ENCODE data around the gene BLTP2. TPM values are rescaled to one million over a fixed set of nuclear protein-coding genes. Genes with fewer than 3 reads are reported as not detected.

Gene BLTP2
- total and polyA plus RNA-seq, 7 donors, result 23.6 to 100 (median 71.0) TPM

- Histone ChIP-seq H3K27me3 (ENCODE audit: insufficient read depth in 3 of 3, low read length in 2 of 3) (no peaks in the 10 kb centered on the region), H3K4me1 (no peaks in the 10 kb centered on the region), H3K36me3 (ENCODE audit: insufficient read depth in 1 of 2, low read depth in 1 of 2) (peaks cover 41 to 97% of the 10 kb centered on the region in 2 donors), H3K27ac (no peak overlapping the region), H3K9me3 (no peaks in the 10 kb centered on the region), H3K4me3 (no peak overlapping the region)
- 79 to 85% (median 84%) methylated on average over 2 of the region's 2 CpGs for WGBS, 3 donors
- intact Hi-C loops (cut with DNase I), result no loop called here
- DNase-seq, result no peak
- TF ChIP-seq, protein P1, sequence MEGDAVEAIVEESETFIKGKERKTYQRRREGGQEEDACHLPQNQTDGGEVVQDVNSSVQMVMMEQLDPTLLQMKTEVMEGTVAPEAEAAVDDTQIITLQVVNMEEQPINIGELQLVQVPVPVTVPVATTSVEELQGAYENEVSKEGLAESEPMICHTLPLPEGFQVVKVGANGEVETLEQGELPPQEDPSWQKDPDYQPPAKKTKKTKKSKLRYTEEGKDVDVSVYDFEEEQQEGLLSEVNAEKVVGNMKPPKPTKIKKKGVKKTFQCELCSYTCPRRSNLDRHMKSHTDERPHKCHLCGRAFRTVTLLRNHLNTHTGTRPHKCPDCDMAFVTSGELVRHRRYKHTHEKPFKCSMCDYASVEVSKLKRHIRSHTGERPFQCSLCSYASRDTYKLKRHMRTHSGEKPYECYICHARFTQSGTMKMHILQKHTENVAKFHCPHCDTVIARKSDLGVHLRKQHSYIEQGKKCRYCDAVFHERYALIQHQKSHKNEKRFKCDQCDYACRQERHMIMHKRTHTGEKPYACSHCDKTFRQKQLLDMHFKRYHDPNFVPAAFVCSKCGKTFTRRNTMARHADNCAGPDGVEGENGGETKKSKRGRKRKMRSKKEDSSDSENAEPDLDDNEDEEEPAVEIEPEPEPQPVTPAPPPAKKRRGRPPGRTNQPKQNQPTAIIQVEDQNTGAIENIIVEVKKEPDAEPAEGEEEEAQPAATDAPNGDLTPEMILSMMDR (IDR thresholded peaks at IDR 0.05), result no peak
- ATAC-seq, result no peak
Observed at GRCh38 chr17:28620010-28620409, 24.9 kb downstream of the BLTP2 start.

DNA sequence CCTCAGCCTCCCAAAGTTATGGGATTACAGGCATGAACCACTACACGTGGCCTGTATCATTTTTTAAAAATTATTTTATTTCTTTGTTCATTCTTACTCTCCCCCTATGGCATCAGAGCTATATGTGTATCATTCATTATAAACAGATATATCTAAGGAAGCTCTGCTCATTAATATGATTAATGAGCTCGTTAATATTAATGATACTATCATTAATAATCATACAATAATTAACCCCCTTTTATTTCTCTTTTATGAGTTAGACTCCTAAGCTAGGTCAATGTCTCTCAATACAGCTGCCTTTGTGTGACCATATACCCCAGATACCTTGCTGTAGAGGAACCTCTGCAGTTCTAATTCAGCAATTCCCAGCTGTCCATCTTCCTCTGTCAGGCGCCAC is 26.5 kb downstream of the BLTP2 start:
- Histone ChIP-seq H3K27ac (no peak overlapping the region), H3K27me3 (ENCODE audit: insufficient read depth in 3 of 3, low read length in 2 of 3) (no peaks in the 10 kb centered on the region), H3K9me3 (no peaks in the 10 kb centered on the region), H3K36me3 (ENCODE audit: insufficient read depth in 1 of 2, low read depth in 1 of 2) (peaks cover 35 to 100% of the 10 kb centered on the region in 2 donors), H3K4me3 (no peak overlapping the region), H3K4me1 (no peaks in the 10 kb centered on the region)
- TF ChIP-seq, protein P1 (IDR thresholded peaks at IDR 0.05), result no peak
- ATAC-seq (no peak), DNase-seq (no peak)
- intact Hi-C loops (cut with DNase I), result no loop called here
- 95 to 96% (median 95%) methylated on average over 3 of the region's 3 CpGs for WGBS, 3 donors

DNA sequence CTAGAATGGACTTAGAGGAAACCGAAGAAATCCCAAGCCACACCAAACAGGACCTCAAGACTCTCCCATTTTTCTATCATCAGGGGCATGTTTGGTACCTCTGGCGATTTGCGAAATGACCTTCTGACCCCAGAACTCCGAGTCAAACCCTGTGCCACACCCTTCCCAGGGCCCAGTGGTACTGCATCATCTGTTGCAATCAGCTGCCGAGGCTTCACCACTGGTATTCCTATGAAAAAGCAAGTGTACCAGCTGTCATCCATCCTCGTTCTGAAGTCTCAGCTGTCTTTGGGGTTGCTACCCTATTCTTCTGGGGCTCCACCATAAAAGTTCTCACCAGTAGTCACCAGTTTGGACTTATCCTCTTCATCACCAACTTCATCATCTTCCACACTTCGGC is 28.7 kb downstream of the BLTP2 start:
- 78 to 83% (median 81%) methylated on average over 7 of the region's 7 CpGs for WGBS, 3 donors
- intact Hi-C loops (cut with DNase I), result no loop called here
- ATAC-seq, result no peak

GRCh38 chr17:28615260-28615940 is 29.6 kb downstream of the BLTP2 start:
- ATAC-seq (no peak), DNase-seq (no peak)
- WGBS, 3 donors, result 82 to 84% (median 82%) methylated on average over 4 of the region's 4 CpGs
- Histone ChIP-seq H3K9me3 (no peaks in the 10 kb centered on the region), H3K27ac (no peak overlapping the region), H3K4me1 (no peaks in the 10 kb centered on the region), H3K36me3 (ENCODE audit: insufficient read depth in 1 of 2, low read depth in 1 of 2) (peaks cover 25 to 99% of the 10 kb centered on the region in 2 donors), H3K27me3 (ENCODE audit: insufficient read depth in 3 of 3, low read length in 2 of 3) (no peaks in the 10 kb centered on the region), H3K4me3 (no peak overlapping the region)
- intact Hi-C loops (cut with DNase I), result no loop called here
- TF ChIP-seq, protein P1 (IDR thresholded peaks at IDR 0.05), result no peak

More for the DNA sequence above, 28.7 kb downstream of the BLTP2 start:
- no peak for DNase-seq
- Histone ChIP-seq H3K4me1 (no peaks in the 10 kb centered on the region), H3K4me3 (no peak overlapping the region), H3K36me3 (ENCODE audit: insufficient read depth in 1 of 2, low read depth in 1 of 2) (peaks cover 24 to 99% of the 10 kb centered on the region in 2 donors), H3K27me3 (ENCODE audit: insufficient read depth in 3 of 3, low read length in 2 of 3) (no peaks in the 10 kb centered on the region), H3K27ac (no peak overlapping the region), H3K9me3 (no peaks in the 10 kb centered on the region)
- TF ChIP-seq, protein P1 (IDR thresholded peaks at IDR 0.05), result no peak

All from psoas muscle (tissue), 8 donors.